GM23248 (cell line): ENCODE data around the gene PPP1R2C.

Experiments
- EZH2 ChIP-seq: fragments of 200-600 bp; sonication (generic); IDR thresholded peaks from 2 replicates; pipeline ENCODE4 v1.6.1; 2018; ENCODE audit warnings: antibody characterized with exemption, mild to moderate bottlenecking; ENCODE audit not compliant: insufficient read depth, poor library complexity, severe bottlenecking
- EZH2phosphoT487 ChIP-seq: fragments of 200-600 bp; sonication (generic); IDR thresholded peaks from 2 replicates; pipeline ENCODE4 v1.6.1; 2018; ENCODE audit warnings: antibody characterized with exemption, moderate library complexity, mild to moderate bottlenecking, low read depth; ENCODE audit not compliant: insufficient read depth

GRCh38 chrX:42809569-42809968 lies 31.6 kb upstream of the PPP1R2C start:
- TF ChIP-seq EZH2 = no peak
- no peak for TF ChIP-seq EZH2phosphoT487
